NCI-H2081 treated with DMSO at 0.1 percent for 48 hours (cell line): ENCODE measurements around the gene KLHDC1.

Source experiments
- DNase-seq: peaks from one replicate; lab custom pipeline; 2025; lab: John Stamatoyannopoulos, UW

Gene KLHDC1

DNA sequence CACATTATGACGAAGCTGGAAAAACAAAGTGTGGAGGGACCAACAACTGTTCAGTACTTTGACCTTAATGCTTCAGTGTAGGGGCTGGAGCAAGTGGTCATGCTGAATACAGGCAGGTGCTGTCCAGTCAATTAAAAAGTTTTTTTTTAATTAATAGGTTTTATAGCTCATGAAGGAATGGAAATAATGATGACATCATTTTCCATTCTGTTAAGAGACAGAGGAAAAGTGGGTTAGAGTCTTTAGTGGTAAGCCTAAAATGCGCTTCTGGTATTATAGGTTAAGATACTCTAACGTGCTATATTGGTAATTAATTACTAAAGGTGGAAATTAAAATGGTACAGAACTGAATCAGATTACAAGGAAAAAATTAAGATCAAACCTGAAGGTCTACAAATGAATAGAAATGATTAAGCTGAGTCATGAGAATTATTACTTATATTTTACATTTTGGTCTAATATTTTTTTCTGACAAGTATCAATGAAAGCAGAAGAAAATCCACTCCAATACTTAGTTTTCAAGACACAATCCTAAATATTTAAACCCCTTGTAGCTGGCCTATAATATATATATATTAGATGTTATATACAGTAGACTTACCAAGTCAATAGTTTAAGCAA, 90.6 kb downstream of the KLHDC1 start:
- no peak for DNase-seq

DNA sequence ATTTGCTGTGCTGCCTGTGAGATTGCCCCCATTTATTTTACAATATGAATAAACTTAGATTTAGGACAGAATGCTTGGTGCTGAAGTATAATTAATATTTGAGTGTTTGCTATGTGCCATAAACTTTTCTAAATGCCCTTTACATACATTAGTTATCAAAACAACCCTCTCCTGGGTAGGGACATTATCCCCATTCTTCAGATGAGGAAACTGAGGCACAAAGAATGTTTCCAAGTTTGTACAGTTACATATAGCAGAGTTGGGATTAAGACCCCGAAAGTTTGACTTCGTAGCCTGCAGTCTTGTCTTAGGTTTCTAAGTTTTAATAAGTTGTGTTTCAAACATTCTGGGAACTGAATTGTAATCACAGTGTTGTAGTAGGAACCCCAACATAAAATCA, 93.4 kb downstream of the KLHDC1 start:
- no peak for DNase-seq

DNA sequence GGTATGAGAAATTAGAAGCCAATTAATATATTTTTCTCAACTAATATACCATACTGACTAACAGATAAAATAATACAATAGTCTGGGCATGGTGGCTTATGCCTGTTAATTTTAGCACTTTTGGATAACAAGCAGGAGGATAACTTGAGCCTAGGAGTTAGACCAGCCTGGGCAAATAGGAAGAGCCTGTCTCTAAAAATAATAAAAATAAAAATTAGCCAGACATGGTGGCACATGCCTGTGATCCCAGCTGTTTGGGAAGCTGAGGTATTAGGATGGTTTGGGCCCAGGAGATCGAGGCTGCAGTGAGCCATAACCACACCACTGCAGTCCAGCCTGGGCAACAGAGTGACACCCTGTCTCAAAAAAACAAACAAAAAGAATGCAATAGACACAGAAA, 99.7 kb downstream of the KLHDC1 start:
- no peak for DNase-seq

DNA sequence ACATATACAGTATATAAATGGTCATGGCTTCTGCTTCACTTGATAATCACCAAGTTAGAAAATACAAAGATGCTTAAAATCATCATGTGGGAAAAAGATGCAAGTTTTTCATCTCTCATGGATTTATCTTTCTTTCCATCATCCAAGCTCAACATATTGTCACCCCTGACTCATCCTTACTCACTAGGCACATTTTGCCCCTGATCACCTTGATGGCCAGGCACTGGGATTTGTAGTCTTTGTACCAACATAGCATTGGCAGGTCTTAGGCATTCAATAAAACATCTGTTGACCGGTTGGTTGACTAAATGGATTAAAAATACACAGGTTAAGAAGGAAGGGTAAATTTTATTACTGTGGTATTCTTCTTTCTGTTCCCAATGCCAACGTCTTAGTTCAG, 103.1 kb downstream of the KLHDC1 start:
- no peak for DNase-seq
